Liver (tissue), 3 donors: ENCODE results near the gene AMDHD1.

ENCODE experiments used
- EGR1 ChIP-seq, 2 donors: IDR thresholded peaks; 2 replicates each; pipeline ENCODE4 v1.6.1; 2016 to 2018; ENCODE audit warnings: antibody characterized with exemption in 2 of 2, low read depth in 2 of 2
- FOXA1 ChIP-seq: IDR thresholded peaks from 2 replicates; pipeline ENCODE4 v1.6.1; 2016; ENCODE audit warnings: antibody characterized with exemption
- GABPA ChIP-seq, 2 donors: IDR thresholded peaks in 1 of 2; conservative IDR thresholded peaks in 1 of 2; 2 replicates each; pipeline ENCODE4 v1.6.1; 2016; ENCODE audit warnings: antibody characterized with exemption in 2 of 2, mild to moderate bottlenecking in 1 of 2, moderate library complexity in 1 of 2
- HNF4A ChIP-seq, 2 donors: conservative IDR thresholded peaks; 2 replicates each; pipeline ENCODE4 v1.6.1; 2016; ENCODE audit warnings: antibody characterized with exemption in 2 of 2, mild to moderate bottlenecking in 2 of 2
- HNF4G ChIP-seq: IDR thresholded peaks from 2 replicates; pipeline ENCODE4 v1.6.1; 2016; ENCODE audit warnings: antibody characterized with exemption
- JUND ChIP-seq, 2 donors: IDR thresholded peaks; 2 replicates each; pipeline ENCODE4 v1.6.1; 2016; ENCODE audit warnings: antibody characterized with exemption in 2 of 2
- RAD21 ChIP-seq, 2 donors: IDR thresholded peaks; 2 replicates each; pipeline ENCODE4 v1.6.1; 2016; ENCODE audit warnings: antibody characterized with exemption in 2 of 2, mild to moderate bottlenecking in 2 of 2
- SP1 ChIP-seq: IDR thresholded peaks from 2 replicates; pipeline ENCODE4 v1.6.1; 2018; ENCODE audit warnings: antibody characterized with exemption, mild to moderate bottlenecking
- TAF1 ChIP-seq: conservative IDR thresholded peaks from 2 replicates; pipeline ENCODE4 v1.6.1; 2016; ENCODE audit warnings: antibody characterized with exemption, mild to moderate bottlenecking
- TF ChIP-seq, protein P1 (sequence below): fragments of 150-350 bp; IDR thresholded peaks from 2 replicates; pipeline ENCODE4 v1.5.1; 2017; ENCODE audit warnings: improper control_type of control experiment, low read depth, low read length; ENCODE audit not compliant: missing input control
- TF ChIP-seq, protein P2 (sequence below): IDR thresholded peaks from 2 replicates; pipeline ENCODE4 v1.6.1; 2016; ENCODE audit warnings: antibody characterized with exemption, mild to moderate bottlenecking
- TF ChIP-seq, protein P3 (sequence below): IDR thresholded peaks from 2 replicates; pipeline ENCODE4 v1.6.1; 2016; ENCODE audit warnings: antibody characterized with exemption
- TF ChIP-seq, protein P4 (sequence below): IDR thresholded peaks from 2 replicates; pipeline ENCODE4 v1.6.1; 2016; ENCODE audit warnings: antibody characterized with exemption
- TF ChIP-seq, protein P5 (sequence below): IDR thresholded peaks from 2 replicates; pipeline ENCODE4 v1.6.1; 2016; ENCODE audit warnings: antibody characterized with exemption
- donor health status: healthy.
- donor health status: healthy.

DNA sequence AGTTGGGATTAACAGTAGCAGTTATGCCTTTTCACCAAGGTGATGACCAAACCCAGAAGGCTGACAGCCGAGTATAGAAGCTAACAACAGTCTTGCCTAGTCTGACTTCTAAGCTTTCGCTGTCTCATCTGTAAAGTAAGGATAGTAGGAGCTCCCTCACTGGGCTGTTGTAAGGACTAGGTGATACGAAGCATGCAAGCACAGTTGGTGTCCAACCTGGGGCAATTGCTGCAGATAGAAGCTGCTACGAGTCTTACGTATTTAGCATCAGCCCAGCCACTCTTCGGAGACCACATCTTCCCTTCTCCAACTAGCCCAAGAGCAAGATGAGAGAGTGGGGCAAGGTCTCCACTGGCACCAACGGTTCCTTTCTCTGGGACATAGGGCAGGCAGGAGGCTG, 47.0 kb downstream of the AMDHD1 start:
- TF ChIP-seq HNF4A (conservative IDR thresholded peaks at IDR 0.05) (no peak), HNF4G (no peak), TAF1 (no peak), EGR1 (IDR thresholded peaks at IDR 0.05; ENCODE audit: low read depth in 2 of 2) (no peak), RAD21 (IDR thresholded peaks at IDR 0.05) (no peak), JUND (IDR thresholded peaks at IDR 0.05) (no peak), FOXA1 (no peak), SP1 (no peak), GABPA (IDR thresholded peaks at IDR 0.05 in 1 of 2, conservative IDR thresholded peaks at IDR 0.05 in 1 of 2) (no peak)
- TF ChIP-seq, protein P1, sequence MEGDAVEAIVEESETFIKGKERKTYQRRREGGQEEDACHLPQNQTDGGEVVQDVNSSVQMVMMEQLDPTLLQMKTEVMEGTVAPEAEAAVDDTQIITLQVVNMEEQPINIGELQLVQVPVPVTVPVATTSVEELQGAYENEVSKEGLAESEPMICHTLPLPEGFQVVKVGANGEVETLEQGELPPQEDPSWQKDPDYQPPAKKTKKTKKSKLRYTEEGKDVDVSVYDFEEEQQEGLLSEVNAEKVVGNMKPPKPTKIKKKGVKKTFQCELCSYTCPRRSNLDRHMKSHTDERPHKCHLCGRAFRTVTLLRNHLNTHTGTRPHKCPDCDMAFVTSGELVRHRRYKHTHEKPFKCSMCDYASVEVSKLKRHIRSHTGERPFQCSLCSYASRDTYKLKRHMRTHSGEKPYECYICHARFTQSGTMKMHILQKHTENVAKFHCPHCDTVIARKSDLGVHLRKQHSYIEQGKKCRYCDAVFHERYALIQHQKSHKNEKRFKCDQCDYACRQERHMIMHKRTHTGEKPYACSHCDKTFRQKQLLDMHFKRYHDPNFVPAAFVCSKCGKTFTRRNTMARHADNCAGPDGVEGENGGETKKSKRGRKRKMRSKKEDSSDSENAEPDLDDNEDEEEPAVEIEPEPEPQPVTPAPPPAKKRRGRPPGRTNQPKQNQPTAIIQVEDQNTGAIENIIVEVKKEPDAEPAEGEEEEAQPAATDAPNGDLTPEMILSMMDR: no peak
- TF ChIP-seq, protein P2, sequence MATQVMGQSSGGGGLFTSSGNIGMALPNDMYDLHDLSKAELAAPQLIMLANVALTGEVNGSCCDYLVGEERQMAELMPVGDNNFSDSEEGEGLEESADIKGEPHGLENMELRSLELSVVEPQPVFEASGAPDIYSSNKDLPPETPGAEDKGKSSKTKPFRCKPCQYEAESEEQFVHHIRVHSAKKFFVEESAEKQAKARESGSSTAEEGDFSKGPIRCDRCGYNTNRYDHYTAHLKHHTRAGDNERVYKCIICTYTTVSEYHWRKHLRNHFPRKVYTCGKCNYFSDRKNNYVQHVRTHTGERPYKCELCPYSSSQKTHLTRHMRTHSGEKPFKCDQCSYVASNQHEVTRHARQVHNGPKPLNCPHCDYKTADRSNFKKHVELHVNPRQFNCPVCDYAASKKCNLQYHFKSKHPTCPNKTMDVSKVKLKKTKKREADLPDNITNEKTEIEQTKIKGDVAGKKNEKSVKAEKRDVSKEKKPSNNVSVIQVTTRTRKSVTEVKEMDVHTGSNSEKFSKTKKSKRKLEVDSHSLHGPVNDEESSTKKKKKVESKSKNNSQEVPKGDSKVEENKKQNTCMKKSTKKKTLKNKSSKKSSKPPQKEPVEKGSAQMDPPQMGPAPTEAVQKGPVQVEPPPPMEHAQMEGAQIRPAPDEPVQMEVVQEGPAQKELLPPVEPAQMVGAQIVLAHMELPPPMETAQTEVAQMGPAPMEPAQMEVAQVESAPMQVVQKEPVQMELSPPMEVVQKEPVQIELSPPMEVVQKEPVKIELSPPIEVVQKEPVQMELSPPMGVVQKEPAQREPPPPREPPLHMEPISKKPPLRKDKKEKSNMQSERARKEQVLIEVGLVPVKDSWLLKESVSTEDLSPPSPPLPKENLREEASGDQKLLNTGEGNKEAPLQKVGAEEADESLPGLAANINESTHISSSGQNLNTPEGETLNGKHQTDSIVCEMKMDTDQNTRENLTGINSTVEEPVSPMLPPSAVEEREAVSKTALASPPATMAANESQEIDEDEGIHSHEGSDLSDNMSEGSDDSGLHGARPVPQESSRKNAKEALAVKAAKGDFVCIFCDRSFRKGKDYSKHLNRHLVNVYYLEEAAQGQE: no peak
- TF ChIP-seq, protein P3, sequence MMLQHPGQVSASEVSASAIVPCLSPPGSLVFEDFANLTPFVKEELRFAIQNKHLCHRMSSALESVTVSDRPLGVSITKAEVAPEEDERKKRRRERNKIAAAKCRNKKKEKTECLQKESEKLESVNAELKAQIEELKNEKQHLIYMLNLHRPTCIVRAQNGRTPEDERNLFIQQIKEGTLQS: no peak
- TF ChIP-seq, protein P4, sequence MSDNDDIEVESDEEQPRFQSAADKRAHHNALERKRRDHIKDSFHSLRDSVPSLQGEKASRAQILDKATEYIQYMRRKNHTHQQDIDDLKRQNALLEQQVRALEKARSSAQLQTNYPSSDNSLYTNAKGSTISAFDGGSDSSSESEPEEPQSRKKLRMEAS: no peak
- TF ChIP-seq, protein P5, sequence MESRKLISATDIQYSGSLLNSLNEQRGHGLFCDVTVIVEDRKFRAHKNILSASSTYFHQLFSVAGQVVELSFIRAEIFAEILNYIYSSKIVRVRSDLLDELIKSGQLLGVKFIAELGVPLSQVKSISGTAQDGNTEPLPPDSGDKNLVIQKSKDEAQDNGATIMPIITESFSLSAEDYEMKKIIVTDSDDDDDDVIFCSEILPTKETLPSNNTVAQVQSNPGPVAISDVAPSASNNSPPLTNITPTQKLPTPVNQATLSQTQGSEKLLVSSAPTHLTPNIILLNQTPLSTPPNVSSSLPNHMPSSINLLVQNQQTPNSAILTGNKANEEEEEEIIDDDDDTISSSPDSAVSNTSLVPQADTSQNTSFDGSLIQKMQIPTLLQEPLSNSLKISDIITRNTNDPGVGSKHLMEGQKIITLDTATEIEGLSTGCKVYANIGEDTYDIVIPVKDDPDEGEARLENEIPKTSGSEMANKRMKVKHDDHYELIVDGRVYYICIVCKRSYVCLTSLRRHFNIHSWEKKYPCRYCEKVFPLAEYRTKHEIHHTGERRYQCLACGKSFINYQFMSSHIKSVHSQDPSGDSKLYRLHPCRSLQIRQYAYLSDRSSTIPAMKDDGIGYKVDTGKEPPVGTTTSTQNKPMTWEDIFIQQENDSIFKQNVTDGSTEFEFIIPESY: no peak
